ENCODE results near the gene TUBA4B.

TUBA4B gene

DNA sequence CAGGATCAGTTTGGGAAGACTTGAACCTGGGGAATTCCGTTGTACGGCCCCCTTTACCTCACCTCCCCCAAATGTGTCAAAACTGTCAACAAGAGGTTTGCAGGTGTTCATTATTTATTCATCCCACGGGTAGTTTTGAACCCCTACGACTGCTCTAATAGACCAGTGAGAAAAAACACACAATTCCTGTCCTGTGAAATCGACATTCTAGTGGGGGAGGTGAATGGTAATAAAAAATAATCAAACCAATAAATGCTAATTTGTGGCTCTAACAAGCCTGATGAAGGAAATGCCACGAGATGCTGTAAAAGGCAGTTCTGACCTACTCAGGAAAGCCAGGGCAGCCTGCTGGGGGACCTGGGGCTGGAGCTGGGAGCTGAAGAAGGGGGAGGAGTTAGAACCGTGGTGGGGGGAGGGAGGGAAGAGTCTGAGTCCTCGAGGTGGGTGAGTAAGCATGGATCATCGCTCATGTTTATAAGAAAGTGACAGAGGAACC lies 25.7 kb downstream of the TUBA4B start:
- H3K4me3 ChIP-seq (ENCODE audit: low read depth, low read length): peak overlapping the region; percentile 60
- TF ChIP-seq, protein P1, sequence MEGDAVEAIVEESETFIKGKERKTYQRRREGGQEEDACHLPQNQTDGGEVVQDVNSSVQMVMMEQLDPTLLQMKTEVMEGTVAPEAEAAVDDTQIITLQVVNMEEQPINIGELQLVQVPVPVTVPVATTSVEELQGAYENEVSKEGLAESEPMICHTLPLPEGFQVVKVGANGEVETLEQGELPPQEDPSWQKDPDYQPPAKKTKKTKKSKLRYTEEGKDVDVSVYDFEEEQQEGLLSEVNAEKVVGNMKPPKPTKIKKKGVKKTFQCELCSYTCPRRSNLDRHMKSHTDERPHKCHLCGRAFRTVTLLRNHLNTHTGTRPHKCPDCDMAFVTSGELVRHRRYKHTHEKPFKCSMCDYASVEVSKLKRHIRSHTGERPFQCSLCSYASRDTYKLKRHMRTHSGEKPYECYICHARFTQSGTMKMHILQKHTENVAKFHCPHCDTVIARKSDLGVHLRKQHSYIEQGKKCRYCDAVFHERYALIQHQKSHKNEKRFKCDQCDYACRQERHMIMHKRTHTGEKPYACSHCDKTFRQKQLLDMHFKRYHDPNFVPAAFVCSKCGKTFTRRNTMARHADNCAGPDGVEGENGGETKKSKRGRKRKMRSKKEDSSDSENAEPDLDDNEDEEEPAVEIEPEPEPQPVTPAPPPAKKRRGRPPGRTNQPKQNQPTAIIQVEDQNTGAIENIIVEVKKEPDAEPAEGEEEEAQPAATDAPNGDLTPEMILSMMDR (IDR thresholded peaks at IDR 0.05; ENCODE audit: low read depth, low read length, missing control alignments): no peak
- no peak for DNase-seq (ENCODE audit: low read depth)

DNA sequence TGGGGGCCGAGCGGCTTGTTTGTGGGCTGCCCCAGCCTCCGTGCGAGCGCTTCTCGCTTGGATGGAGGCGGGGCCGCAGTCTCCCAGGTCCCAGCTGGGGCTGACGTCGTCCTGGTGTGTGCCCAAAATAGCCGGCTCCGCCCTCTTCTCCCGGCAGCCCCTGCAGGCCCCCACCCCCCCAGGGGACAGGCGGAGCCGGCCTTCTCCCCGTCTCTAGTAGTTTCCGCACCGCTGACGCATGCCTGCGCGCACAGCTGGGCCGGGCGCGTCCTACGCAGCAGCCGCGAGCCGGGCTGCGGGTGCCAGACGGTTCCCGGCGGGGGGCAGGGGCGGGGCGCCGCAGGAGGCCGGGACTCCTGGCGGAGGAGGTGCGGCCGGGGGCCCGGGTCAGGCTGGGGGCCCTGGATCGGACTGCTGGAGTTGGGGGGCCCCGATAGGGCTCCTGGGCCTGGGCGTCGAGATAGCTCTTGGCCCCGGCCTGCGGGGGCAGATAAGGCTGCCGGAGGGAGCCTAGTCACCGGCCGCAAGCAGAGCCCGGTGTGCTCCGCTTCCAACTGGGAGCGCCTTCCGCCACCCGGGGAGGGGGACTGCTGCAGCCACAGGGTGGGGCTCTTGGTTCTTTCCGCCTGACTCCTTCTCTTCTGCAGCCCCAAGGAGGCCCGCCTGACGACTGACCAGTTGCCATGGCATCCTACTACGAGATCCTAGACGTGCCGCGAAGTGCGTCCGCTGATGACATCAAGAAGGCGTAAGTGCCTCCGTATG lies 26.3 kb downstream of the TUBA4B start, which contains the start of gene DNAJB2:
Gene DNAJB2, plus strand, starts transcription at position 216 of the 765 bp plus-strand sequence. Its CDS starts 468 bp downstream, at position 684.
- TF ChIP-seq, protein P1 (IDR thresholded peaks at IDR 0.05; ENCODE audit: low read depth, low read length, missing control alignments): no peak
- DNase-seq (ENCODE audit: low read depth): peak; percentile 93
- peak within 1 kb of the TSS; percentile 76 for H3K4me3 ChIP-seq (ENCODE audit: low read depth, low read length)

DNA sequence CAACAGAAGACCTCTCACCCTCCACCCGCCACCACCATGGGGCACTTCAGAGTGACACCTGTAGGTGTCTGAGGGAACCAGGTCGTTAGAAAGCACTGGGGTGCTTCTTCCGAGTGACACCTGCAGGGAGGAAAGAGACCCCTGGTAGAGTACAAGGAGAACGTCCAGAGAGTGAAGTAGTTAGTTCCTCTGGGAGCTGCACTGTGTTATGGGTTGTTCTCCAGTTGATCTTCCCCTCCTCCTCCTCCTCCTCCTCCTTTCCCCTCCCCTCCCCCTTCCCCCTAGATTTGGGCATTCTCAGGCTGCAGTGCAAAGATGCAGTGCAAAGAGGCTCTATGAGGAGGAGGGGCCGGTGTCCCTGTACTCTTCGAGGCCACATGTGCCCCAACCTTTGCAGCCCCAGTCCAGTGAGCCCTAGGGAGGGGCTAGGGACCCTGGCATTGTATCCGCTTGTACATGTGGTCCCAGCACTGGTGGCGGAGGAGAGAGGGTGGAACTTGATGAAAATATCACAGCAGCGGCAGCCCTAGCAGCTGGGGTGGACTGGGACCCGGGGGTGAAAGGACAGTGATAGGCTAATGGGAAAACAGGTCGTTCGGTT lies 27.0 kb downstream of the TUBA4B start:
- H3K4me3 ChIP-seq (ENCODE audit: low read depth, low read length): peak overlapping the region; percentile 76
- TF ChIP-seq, protein P1 (IDR thresholded peaks at IDR 0.05; ENCODE audit: low read depth, low read length, missing control alignments): peak; percentile 27
- no peak for DNase-seq (ENCODE audit: low read depth)

DNA sequence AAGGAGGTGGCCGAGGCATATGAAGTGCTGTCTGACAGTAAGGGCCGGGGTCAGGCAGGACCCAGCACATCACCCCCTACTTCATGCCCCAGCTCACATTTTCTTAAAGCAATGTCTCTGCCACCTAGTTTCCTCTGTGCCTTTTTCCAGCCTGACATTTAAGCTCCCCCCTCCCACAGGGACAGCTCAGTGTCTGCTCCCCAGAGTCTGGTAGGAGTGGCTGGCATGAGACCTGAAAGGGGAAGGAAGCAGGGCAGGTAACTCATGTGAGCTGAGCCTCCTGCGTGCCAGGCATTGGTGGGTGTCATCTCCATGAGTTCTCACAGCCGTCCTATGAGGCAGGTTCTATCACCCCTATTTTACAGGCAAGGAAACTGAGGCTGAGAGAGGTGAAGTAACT lies 27.6 kb downstream of the TUBA4B start:
- TF ChIP-seq, protein P1 (IDR thresholded peaks at IDR 0.05; ENCODE audit: low read depth, low read length, missing control alignments): no peak

DNA sequence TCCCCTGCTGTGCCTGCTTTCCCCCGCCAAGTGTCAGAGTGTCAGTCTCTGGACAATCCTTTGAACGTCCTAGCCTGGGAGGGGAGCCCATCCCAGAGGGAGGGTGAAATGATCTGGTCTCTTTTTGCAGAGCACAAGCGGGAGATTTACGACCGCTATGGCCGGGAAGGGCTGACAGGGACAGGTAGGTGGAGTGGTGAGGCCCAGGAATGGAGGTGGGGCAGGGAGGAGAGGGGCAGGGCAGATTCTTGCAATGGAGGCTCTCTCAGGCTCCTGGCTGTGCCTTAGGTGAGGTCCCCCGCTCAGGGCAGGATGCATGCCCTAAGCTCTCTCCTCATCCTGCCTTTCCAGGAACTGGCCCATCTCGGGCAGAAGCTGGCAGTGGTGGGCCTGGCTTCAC lies 28.5 kb downstream of the TUBA4B start:
- TF ChIP-seq, protein P1 (IDR thresholded peaks at IDR 0.05; ENCODE audit: low read depth, low read length, missing control alignments): no peak
- H3K4me3 ChIP-seq (ENCODE audit: low read depth, low read length): no peak overlapping the region
- no peak for DNase-seq (ENCODE audit: low read depth)

More for the DNA sequence above, 27.6 kb downstream of the TUBA4B start:
- no peak for DNase-seq (ENCODE audit: low read depth)
- H3K4me3 ChIP-seq (ENCODE audit: low read depth, low read length): no peak overlapping the region; the same call in 1 of the 2 replicates

DNA sequence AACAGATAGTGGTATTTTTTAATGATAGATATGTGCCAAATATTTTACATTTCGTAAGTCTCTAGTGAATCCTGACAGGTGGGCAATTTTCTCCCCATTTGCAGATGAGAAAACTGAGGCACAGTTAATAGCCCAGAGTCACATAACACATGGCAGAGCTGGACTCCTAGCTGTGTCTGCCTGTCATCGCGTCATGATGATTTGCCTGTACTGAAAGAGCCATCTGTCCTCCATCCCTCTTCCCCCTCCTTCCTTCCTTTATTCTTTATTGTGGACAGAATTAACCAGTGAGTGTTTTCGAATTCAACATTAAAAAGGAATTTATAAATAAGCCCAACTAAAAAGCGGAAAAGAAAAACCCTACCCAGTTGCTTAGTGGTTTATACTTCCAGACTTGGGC lies 29.3 kb downstream of the TUBA4B start:
- TF ChIP-seq, protein P1 (IDR thresholded peaks at IDR 0.05; ENCODE audit: low read depth, low read length, missing control alignments): no peak
- DNase-seq (ENCODE audit: low read depth): no peak
- no peak overlapping the region for H3K4me3 ChIP-seq (ENCODE audit: low read depth, low read length)
